HG03108 (cell line): ENCODE results near the gene PTGES2.
"Not testable (repeated sequence)": the region's sequence is repeated elsewhere in the genome, so short reads cannot be mapped to it uniquely, and the experiment has no call there.

Experiments used
- ATAC-seq: cut with Tn5 transposase; IDR thresholded peaks from one replicate; pipeline ENCODE4 v1.9.1; 2021; ENCODE audit warnings: moderate library complexity; ENCODE audit not compliant: unreplicated experiment

Gene PTGES2

GRCh38 chr9:128120741-128121465, 6.6 kb downstream of the PTGES2 start:
- ATAC-seq: no peak

DNA sequence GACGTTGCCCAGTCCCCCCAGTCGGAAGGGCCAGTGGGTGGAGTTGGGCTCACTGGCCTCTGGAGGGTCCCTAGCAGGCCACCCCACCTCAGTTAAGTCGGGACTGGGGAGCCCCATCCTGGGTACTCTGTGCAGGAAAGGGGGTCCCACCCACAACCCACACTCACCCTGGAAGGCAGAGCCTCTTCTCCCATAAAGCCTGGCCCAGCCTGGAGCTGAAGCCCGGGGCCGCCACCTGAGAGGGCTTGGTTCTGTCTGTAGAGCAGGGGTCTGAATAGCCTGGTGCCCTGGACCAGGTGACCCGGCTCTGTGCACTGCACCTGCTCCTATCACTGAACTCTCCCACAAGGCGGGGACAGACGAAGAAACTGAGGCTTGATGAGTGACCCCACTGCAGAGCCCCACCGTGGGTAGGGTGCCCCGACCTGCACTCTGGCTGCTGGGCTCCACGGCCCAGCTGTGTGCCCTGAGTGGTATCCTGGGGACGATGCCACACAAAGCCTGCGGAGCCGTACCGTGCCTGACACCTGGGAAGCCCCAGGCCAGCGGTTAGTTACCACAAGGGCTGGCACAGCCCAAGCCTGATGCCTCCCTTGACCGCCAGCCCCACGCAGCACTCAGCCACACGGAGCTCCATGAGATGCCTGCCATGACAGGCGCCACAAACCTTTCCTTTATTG, 7.3 kb downstream of the PTGES2 start:
- no peak for ATAC-seq

DNA sequence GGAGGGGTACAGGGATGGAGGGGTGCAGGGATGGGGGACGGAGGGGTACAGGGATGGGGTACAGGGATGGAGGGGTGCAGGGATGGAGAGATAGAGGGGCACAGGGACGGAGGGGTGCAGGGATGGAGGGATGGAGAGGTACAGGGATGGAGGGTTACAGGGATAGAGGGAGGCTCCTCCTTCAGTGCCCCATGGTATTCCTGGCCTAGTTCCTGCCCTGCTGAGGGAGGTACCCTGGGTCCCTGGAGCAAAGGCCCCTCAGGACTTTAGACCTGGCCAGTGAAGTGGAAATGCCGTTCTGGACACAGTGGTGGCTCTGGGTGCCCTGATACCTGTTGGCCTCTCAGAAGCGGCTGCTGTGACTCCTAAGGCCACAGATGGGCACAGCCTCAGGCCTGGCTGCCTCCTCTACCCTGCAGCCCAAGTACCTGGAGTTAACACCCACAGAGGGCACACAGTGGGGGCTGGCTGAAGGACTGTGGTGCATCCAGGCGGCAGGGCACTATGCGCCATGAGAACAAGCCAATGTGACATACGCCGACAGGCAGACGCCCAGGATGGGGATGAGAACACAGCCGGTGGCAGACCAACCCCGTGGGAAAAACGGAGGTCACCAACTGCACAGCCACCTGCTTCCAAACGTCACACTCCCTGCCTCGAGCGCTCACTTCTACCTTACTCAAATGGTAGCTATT, 8.4 kb downstream of the PTGES2 start:
- ATAC-seq: no peak

DNA sequence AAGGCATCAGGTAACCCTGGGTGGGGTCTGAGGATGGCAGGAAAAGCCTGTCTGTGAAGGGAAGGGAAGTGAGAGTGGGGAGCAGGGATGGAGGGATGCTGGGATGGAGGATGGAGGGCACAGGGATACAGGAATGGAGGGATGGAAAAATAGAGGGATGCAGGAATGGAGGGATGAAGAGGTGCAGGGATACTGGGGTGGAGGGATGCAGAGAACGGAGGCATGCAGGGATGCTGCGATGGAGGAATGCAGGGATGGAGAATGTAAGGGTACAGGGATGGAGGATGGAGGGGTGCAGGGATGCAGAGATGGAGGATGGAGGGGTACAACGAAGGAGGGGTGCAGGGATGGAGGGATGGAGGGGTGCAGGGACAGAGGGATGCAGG, 9.1 kb downstream of the PTGES2 start:
- no peak for ATAC-seq

DNA sequence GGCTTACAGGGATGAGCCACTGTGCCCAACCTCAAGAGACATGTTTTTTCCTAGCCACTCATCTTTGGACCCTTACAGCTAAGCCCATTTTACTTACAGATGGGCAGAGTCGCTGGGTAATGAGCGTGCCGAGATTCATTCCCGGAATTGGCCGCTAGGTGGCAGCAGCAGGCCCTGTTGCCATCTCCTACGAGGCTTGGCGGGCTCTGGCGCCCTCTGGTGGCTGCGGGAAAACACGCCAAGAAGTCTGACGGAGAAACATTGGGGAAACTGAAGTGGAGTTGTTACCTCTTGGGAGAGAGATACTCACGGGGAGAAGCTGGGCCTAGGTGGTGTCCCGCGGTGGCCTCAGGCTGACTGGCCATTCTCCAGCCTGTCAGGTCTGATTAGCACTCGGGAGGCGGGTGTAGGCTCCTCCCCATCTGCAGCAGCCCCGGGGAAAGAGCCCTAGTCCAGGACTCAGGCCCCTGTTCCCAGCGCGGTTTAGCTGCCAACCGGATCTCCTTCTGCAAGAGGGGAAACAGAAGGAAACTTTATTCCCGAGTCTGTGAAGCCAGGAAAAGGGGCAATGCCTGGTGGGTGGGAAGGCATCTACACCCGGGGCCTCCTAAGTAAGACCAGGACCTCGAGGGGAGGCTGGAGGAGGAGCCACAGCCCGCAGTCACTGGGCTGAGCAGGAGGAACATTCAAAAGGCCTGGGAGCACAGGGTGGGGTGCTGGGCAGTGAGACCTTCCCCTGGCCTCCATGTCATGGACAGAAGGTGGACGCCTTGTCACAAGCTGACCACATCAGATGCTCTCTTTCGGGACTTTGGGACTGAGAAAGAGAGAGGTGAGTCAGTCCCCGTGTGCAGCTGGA, 9.7 kb downstream of the PTGES2 start:
- ATAC-seq: no peak

- no peak for ATAC-seq
These were observed 11.1 kb downstream of the PTGES2 start for GRCh38 chr9:128116104-128117083.

GRCh38 chr9:128115187-128116103, 12.1 kb downstream of the PTGES2 start:
- no peak for ATAC-seq

- no peak for ATAC-seq
These were observed 13.0 kb downstream of the PTGES2 start for GRCh38 chr9:128114326-128115186.

DNA sequence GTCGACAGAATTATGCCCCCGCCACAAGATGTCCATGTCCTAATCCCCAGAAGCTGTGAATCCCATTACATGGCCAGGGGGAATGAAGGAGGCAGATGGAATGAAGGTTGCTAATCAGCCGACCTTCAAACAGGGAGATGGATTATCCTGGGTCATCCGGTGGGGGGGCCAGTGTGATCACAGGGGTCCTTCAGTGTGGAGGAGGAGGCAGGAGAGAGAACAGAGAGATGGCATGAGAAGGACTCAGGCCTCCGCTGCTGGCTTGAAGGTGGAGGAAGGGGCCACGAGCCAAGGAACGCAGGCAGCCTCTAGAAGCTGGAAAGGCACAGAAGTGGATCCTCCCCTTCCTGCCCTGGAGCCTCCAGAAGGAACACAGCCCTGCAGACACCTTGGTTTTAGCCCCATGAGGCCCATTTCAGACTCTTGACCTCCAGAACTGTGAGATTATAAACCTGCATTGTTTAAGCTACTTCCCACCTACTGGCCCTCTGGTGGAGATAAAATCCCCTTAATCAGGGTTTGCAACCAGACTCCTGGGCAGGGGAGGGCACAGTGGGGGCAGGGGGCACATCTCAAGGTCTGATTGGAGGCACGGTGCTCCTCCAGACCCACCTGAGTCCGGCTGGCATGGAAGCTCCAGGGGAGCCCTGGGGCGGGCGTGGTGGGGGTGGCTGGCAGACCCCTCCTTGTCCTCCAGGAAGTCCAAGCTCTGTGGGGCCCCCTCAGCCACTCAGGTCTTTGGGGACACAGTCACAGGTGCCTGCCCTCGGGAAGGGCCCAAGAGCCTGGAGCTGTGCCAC, 13.8 kb downstream of the PTGES2 start:
- no peak for ATAC-seq

GRCh38 chr9:128111726-128112125, 15.8 kb downstream of the PTGES2 start:
- not testable (repeated sequence) for ATAC-seq

DNA sequence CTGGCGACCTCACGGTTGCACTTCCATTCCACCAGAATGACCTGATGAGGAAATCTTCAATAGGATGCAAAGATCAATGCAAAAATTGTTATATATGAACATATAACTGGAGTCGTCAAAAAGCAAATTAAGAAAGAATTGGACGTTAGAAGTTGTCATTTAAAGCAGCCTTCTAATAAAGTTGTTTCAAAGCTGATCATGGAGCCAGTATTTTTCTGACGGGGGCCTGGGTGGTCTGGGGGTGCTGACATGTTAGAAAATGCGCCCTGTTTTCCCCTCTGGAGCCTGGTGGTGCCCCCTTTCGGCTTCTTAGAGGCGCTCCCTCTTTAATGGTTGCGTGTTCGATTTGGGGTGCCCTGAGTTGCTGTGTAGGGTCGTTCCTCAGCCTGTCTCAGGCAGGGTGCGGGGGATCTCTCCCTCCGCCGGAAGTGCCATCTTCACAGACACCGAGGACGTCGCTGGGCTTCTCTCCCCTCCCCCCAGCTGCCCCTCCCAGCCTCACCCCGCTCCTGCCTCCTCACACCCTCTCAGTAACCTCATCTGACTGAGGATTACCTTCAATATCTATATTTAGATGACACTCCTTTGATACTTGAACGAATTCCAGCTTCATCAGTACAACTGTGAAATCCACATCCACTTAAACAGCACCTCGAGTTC, 18.3 kb downstream of the PTGES2 start:
- no peak for ATAC-seq

- no peak for ATAC-seq
These were observed 19.1 kb downstream of the PTGES2 start for GRCh38 chr9:128108269-128109049.

- no peak for ATAC-seq
These were observed 19.9 kb downstream of the PTGES2 start for GRCh38 chr9:128107468-128108268.

GRCh38 chr9:128106940-128107467, 20.5 kb downstream of the PTGES2 start:
- no peak for ATAC-seq
